DND-41 (cell line): ENCODE measurements around the gene RYR3.

Source experiments
- CTCF ChIP-seq: IDR thresholded peaks from 2 replicates; pipeline ENCODE4 v1.5.1; 2012; ENCODE audit warnings: borderline replicate concordance, low read length, moderate library complexity, mild to moderate bottlenecking; ENCODE audit not compliant: poor library complexity, severe bottlenecking; ENCODE audit errors: extremely low read depth
- EZH2 ChIP-seq: IDR thresholded peaks from 3 replicates; pipeline ENCODE4 v1.6.1; 2012; ENCODE audit warnings: borderline replicate concordance, low read depth, mild to moderate bottlenecking, moderate library complexity, low read length, inconsistent platforms; ENCODE audit not compliant: severe bottlenecking

- TF ChIP-seq CTCF, result no peak
- TF ChIP-seq EZH2, result no peak
Observed at GRCh38 chr15:33322091-33322490, 11.3 kb downstream of the RYR3 start.
